HG03066 (cell line): ENCODE data around the gene DGKD.

Experiments
- ATAC-seq: cut with Tn5 transposase; IDR thresholded peaks from one replicate; pipeline ENCODE4 v1.9.1; 2021; ENCODE audit warnings: low read depth; ENCODE audit not compliant: unreplicated experiment

Gene DGKD

GRCh38 chr2:233453916-233454315 is 99.6 kb downstream of the DGKD start:
- ATAC-seq, result no peak

- ATAC-seq, result no peak
These were observed 100.7 kb downstream of the DGKD start for GRCh38 chr2:233455006-233455405.

GRCh38 chr2:233455491-233455890 is 101.2 kb downstream of the DGKD start:
- no peak for ATAC-seq

- no peak for ATAC-seq
These were observed 101.8 kb downstream of the DGKD start for GRCh38 chr2:233456111-233456510.

DNA sequence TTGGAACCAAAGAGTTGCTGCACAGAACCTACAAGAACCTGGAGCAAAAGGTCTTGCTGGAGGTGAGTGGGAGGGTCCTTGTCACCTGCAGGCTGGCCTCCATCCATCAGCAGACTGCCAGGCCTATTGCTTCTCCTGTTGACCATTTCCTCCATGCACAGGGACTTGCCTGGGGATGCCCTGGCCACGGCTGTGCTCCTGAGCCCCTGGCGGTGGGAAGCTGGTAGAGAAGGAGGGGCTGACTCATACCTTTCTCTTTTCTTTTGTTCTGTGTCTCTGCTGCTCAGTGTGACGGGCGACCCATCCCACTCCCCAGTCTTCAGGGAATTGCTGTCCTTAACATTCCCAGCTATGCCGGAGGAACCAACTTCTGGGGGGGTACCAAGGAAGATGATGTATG is 102.6 kb downstream of the DGKD start:
- no peak for ATAC-seq

GRCh38 chr2:233457356-233457755 is 103.1 kb downstream of the DGKD start:
- ATAC-seq, result no peak

DNA sequence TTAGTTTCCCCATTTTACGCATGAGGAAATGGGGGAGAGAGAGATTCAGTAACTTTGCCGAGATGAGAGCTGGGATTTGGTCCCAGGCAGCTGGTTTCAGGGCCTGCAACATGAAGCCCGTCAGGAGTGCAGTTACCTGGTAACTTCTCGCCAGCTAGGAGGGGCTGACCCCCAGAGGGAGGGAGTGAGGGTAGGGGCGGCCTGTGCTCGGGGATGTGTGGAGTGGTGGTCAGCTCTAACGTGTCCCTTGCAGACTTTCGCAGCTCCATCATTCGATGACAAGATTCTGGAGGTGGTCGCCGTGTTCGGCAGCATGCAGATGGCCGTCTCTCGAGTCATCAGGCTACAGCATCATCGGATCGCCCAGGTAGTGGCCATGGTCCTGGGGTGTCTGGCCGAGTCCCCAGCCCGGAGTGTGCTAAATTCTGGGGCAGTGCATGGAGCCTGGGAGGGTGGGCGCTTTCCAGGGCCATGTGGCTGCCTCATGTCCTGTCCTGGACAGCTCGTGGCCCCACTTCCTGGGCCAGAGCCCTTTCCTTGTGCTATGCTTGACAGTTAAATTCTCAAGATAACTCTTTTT is 103.8 kb downstream of the DGKD start:
- no peak for ATAC-seq

DNA sequence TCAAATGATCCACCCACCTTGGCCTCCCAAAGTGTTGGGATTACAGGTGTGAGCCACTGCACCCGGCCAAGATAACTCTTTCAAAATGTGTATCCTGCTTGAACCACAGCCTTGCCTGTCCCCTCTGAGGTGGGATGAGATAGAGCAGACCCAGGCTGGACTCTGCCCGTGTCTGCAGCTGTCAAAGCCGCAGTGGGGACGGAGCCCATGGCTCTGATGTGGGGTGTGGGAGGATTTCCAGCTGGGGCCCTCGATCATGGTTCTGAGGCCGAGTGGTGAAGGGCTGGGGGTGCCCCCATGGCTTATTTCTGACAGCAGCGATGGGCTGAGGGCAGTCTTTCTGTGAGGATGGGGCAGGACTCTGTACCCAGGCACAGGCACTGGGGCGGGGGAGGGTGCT is 104.5 kb downstream of the DGKD start:
- no peak for ATAC-seq

DNA sequence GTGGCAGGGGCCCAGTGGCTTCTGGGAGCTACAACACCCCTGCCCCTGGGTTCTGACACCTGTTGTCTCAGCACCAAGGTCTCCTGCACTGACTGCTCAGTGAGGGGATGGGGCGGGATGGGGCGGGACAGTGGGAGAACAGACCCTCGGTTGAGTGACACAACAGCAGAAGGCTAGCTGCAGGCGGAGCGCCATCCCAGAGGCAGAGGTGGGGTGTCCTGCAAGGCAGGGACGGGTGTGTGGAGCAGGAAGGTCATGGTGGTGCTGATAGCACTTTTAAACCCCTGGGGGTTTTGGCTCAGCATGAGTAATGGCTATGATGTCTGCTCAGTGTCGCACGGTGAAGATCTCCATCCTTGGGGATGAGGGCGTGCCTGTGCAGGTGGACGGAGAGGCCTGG is 105.1 kb downstream of the DGKD start:
- no peak for ATAC-seq

- no peak for ATAC-seq
These were observed 106.6 kb downstream of the DGKD start for GRCh38 chr2:233460726-233461441.

GRCh38 chr2:233461481-233461891 is 107.2 kb downstream of the DGKD start:
- no peak for ATAC-seq

DNA sequence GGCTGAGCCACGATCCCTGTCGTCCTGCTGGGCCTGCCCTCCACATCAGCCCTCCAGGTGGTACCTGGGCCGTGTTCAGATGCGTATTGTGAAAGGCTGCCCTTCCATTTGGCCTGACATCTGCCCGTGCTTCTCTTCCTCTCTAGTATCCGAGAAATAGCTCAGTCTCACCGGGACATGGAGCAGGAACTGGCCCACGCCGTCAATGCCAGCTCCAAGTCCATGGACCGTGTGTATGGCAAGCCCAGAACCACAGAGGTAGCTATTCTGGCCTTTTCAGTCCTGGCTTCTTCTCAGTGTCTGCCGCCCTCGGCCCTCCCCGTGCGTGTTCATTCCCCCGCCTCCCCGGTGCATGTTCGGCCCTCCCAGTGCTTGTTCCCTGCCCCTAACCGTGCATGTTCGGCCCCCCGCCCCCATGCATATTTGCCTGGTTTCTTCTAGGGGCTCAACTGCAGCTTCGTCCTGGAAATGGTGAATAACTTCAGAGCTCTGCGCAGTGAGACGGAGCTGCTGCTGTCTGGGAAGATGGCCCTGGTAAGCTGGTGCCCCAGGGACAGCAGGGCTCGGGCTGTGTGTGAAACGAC is 108.0 kb downstream of the DGKD start:
- ATAC-seq, result no peak

DNA sequence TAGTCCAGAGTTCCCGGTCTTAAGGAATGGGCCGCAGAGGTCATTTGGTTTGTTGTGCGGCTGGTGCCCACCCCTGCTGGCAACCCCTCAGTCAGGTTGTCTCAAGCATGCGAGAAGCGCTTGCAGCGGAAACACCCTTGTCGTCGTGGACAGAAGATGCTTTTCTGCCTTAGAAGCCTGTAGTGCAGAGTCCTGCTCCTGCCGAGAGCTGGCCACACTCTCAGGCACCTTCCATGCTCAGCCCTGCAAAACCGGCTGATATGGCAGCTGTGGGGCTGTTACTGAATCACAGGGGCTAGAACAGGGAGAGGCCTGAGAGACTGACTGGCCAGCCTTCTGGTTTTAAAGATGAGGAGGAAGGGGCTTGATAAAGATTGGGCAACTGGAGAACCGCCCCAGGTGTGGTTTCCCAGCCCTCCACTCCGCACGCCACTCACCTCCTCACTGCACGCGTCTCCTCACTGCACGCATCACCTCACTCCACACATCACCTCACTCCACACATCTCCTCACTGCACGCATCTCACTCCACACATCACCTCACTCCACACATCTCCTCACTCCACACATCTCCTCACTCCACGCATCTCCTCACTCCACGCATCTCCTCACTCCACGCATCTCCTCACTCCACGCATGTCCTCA is 108.7 kb downstream of the DGKD start:
- ATAC-seq, result no peak

GRCh38 chr2:233463586-233463985 is 109.3 kb downstream of the DGKD start:
- ATAC-seq, result no peak

DNA sequence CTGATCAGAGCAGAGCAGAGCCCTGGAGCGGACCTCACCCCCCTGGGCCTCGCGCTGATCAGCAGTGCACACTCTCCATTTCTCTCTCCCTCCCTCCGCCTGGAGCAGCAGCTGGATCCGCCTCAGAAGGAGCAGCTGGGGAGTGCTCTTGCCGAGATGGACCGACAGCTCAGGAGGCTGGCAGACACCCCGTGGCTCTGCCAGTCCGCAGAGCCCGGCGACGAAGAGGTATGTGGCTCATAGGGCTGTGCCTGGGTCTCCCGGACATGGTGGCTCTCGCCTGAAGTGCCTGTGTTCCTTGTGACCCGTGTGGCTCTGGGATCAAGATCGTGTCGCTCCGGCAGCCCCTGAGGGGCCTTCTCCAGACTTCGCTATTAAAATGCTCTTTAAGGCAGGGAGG is 109.8 kb downstream of the DGKD start:
- ATAC-seq, result no peak

GRCh38 chr2:233464531-233465240 is 110.4 kb downstream of the DGKD start:
- no peak for ATAC-seq

- no peak for ATAC-seq
These were observed 112.8 kb downstream of the DGKD start for GRCh38 chr2:233466991-233467603.

- no peak for ATAC-seq
These were observed 113.9 kb downstream of the DGKD start for GRCh38 chr2:233468047-233468740.

- no peak for ATAC-seq
These were observed 114.4 kb downstream of the DGKD start for GRCh38 chr2:233468741-233469110.
